ENCODE data around the gene INPP5D.

- TF ChIP-seq POLR2A (IDR thresholded peaks at IDR 0.05; ENCODE audit: low read depth, low read length) (no peak), POLR2AphosphoS5 (IDR thresholded peaks at IDR 0.05; ENCODE audit: low read depth, low read length) (no peak), TAF1 (IDR thresholded peaks at IDR 0.05; ENCODE audit: borderline replicate concordance, low read depth, low read length) (no peak)
Observed at GRCh38 chr2:233091595-233092375, 31.6 kb downstream of the INPP5D start.
